Heart left ventricle (tissue), 13 donors: ENCODE results near the gene ADAMTS20.

ENCODE experiments used
- POLR2A ChIP-seq, 2 donors: fragments of 450-650 bp; IDR thresholded peaks; one replicate each; pipeline ENCODE4 v1.6.1; 2017; ENCODE audit warnings: antibody characterized with exemption in 2 of 2, mild to moderate bottlenecking in 2 of 2, moderate library complexity in 2 of 2
- TF ChIP-seq, protein P1 (sequence below), 12 donors: fragments of 200-600 bp; sonication (generic) in 4 of 12; IDR thresholded peaks; one replicate each; pipeline versions ENCODE4 v1.5.0 to v1.8.0; 2018 to 2022; ENCODE audit warnings: antibody characterized with exemption in 12 of 12, mild to moderate bottlenecking in 5 of 12
- donor health status: ischemic (EF 13 %, LVEDD 7.1; RV severe dilation, severe dysfunction).
- donor health status: DM: no; HTN: yes; CAD: no.
- donor health status: DM: no; HTN: no; CAD: no.
- donor health status: ischemic (EF 25% LVEDD 6.9; RV normal size, moderate dysfunction).
- donor health status: ischemic (EF 25% LVEDD 5.7; RV mildly dilated, moderate dysfunction).
- donor health status: ischemic (EF 35%, LVEDD 5.7; RV mildly dilated, moderate dysfunction).
- donor health status: nonischemic (EF 11% LVEDD 7.7; RV severe dilation, severe dysfunction).
- donor health status: DM: yes; HTN: yes; CAD: no.
- donor health status: PGD.
- donor health status: ischemic (EF 29% LVEDD 5.4; RV normal size, mild dysfunction).
- donor health status: nonischemic (EF 23%, LVEDD 6.1; RV moderate dilation, normal function).

DNA sequence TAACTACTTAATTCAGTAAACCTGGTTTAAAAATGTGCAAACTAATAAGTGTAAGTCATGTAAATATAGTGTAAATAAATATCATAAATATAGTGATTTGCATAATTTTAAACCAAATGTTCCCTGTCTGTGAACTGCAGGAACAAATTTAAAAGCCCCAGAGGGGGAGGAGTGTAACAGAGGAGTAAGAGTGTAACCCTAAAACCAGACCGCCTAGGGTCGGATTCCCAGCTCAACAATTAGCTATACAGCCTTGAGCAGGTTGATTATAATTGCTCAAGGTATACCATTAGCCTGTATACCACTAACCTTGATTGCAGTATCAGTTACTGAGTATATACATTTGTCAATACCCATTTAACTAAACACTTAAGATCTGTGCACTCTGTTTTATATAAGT lies 218.4 kb downstream of the ADAMTS20 start:
- TF ChIP-seq, protein P1, sequence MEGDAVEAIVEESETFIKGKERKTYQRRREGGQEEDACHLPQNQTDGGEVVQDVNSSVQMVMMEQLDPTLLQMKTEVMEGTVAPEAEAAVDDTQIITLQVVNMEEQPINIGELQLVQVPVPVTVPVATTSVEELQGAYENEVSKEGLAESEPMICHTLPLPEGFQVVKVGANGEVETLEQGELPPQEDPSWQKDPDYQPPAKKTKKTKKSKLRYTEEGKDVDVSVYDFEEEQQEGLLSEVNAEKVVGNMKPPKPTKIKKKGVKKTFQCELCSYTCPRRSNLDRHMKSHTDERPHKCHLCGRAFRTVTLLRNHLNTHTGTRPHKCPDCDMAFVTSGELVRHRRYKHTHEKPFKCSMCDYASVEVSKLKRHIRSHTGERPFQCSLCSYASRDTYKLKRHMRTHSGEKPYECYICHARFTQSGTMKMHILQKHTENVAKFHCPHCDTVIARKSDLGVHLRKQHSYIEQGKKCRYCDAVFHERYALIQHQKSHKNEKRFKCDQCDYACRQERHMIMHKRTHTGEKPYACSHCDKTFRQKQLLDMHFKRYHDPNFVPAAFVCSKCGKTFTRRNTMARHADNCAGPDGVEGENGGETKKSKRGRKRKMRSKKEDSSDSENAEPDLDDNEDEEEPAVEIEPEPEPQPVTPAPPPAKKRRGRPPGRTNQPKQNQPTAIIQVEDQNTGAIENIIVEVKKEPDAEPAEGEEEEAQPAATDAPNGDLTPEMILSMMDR (IDR thresholded peaks at IDR 0.05) = no peak
- TF ChIP-seq POLR2A (IDR thresholded peaks at IDR 0.05) = no peak
